GM19452 (cell line): ENCODE measurements around the gene CHMP2A.

Experiments
- ATAC-seq: cut with Tn5 transposase; IDR thresholded peaks from one replicate; pipeline ENCODE4 v1.9.1; 2021; ENCODE audit not compliant: unreplicated experiment

The CHMP2A gene

DNA sequence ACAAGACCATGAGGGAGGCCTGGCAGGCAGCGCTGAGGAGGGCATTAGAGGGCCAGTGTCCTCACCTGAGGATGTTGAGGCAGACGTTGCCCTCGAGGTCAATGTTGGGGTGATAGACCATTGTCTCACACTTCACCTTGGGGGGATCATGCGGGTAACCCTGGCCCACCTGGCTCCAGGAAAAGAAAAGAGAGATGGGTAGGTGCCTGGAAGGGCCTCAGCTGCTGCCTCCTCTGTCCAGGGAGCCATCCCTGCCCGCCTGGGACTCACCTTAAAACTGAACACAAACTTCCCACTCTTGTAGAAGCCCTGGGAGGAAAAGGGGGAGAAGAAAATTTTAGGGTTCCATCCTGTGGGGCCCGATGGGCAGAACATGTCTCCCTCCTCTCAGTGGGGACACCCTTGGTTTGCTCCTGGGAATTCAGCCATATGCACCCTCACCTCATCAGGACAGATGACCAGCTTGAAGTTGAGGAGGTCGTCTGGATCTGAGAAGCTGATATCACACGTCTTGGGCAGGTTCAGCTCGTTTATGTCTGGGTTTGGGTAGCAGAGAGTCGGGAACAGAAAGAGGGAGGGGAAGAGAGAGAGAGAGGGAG is 1.8 kb upstream of the CHMP2A start:
- no peak for ATAC-seq

DNA sequence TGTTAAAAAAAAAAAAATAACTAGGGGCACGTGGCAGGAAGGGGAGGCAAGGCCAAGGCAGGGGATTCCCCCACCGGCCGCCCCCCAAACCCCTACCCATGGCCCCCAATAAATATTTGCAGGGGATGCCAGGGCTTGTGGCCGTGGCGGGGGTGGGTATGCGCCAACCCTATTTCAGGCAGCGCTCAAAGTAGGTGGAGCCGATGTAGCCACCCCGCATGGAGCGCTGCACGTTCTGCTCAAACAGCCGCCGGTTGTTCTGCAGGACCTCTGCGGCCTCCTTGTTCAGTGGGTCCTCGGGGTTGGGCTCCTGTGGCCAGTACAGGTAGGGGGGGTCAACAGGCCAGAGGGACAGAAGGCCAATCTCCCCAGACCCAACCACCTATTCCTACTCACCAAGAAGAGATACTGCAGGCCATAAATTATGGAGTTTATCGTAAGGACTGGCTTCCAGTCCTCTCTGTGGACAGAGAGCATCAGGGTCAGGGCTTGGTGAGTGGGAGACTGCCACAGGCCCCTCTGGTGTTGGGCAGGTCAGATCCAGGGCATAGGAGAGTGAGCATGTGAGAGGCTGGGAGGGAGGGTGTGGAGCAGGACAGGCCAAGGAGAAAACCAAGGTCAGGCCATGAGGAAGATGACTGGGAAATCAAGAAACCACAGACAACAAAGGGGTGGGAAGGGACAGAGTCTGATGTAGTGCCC is 1.2 kb upstream of the CHMP2A start:
- no peak for ATAC-seq

DNA sequence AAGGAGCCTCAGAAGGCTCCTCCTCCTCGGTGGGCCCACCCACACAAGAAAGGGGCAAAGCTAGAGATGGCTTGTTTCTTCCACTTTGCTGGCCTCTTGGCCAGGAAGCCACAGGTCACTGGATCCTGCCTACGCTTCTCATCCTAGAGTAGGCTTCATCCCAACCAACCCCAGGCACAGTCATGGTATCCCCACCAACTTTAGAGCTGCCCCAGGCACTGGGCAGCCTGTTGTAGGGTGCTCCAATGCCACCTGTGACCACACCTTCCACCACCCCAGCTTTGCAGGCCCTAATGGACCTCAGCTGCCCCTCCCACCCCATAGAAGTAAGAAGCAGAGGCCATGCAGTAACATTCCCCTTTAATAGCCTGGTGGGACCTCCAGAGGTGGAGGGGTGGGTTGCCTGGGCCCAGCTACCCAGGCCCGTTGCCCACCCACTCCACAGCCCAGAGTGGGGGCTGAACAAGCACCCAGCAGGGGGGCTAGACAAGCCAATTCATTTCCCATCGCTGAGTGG is 522 bp upstream of the CHMP2A start:
- no peak for ATAC-seq

DNA sequence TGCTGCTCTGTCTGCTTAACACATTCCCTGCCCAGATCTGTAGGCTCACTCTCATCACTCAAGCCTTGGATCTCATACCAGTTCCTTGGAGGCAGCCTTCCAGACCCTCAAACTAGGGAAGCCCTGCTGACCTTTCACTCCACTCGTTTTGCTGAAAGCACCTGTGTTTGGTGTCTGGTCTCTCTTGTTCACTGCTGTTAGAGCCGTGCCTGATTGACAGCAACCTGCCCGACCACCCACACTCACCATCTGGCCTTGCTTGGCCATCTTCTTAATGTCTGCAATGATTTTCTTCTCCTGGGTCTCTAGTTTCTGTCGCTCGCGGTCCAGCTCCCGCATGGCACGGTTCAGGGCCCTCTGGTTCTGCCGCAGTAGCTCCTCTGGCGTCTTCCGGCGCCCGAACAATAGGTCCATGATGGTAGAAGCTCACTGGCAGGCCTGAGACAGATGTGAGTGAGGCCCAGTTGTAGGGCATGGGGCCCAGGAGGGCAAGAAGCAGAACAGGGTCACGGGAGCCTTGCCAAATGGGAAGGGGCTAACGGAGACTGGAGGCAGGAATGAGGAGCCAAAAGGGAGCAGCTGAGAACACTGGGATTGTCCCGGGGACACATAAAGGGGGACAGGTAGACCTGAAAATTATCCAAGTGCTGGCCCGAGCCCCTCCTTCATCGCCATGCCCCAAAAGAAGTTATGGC is 959 bp downstream of the CHMP2A start:
- ATAC-seq = no peak

DNA sequence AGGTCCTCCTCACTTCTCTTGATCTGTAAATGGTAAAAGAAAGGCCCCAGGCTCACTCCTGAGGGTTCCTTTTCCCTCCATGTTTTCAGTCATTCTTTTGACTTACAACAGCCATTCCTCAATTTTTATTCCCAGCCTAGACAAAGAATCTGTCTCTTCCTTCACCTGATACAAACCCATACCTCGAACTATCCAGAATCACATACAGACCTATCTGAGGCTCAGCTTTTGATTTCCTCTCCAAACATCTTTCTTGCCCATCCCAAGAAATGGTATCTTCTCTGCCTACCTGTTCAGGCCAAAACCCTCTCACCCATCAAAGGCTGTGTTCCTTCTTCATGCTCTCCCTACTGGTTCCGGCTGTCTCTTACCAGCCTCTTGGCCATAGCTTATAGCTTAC is 2.2 kb downstream of the CHMP2A start:
- ATAC-seq = no peak

DNA sequence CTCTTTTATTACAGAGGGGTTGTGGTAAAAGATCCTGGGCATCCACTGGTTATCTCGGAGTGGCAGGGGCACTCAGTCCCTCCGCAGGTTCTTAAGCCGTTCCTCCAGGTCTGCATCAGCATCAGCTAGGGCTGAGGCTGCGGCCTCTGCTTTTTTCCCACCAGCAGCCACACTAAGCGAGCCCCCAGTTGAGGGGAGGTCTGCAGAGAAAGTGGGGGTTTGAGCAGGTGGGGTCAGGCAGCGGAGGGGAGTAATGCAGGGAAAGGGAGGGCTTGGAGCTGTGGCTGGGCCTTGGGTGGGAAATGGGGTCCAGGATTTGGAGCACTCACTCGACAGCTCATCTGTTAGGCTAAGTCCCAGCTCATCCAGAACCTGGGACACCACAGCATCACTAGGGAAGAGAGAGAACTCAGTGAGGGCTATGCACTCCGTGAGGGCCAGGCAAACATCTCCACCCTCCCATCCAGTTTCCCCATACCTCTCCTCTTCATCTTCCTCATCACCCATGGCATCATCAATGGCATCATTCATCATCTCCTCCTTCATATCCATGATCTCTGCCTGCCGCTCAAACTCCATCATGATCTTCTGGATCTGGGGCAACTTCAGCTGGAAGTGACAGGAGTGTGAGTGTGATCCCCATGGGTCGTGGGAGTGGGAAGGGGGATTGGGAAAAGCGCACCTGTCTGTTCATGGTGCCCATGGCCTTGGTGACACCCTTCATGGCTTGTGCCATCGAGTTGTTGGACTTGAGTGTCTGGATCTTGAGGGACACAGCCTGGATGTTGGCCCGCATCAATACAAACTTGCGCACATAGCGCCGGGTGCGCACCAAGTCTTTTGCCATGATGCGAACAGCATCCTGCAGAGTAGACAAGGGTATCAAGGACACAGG is 3.1 kb downstream of the CHMP2A start:
- no peak for ATAC-seq

DNA sequence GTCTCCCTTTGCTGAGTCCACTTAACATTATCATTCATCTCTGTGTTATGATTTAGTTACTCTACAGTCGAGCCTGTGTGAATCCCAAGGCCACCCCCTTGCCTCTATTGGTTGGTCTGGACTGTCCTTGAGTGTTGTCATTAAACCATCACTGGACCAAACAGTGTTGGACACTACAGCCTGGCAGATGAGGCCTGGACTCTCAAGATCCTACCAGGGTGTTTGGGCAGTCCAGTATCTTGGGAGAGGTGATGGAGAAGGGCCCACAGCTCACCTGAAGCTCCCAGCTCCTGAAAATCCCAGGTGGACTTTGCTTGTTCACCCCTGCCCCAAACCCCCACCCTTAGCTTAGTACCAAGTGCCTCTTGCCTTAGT is 3.8 kb downstream of the CHMP2A start:
- ATAC-seq = no peak

DNA sequence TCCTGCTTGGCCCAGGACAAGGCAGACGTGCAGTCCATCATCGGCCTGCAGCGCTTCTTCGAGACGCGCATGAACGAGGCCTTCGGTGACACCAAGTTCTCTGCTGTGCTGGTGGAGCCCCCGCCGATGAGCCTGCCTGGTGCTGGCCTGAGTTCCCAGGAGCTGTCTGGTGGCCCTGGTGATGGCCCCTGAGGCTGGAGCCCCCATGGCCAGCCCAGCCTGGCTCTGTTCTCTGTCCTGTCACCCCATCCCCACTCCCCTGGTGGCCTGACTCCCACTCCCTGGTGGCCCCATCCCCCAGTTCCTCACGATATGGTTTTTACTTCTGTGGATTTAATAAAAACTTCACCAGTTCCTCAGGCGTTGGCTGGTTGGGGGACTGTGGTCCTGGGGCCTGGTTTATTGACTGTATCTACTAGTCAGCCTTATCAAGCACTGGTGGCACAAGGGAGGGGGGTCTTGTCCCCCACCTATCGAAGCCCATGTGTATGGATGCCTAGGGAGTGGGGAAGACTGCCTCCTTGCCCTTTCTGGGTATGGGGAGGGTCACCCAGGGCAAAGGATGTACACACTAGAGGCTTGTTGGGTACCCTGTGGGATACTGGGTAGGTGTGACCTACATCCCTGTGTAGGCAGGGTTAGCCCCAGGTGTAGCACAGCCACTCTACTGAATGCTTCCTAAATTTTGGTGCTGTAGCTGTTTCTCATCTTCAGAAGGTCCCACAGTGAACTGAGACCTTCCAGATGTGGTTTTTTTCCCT is 4.4 kb downstream of the CHMP2A start:
- no peak for ATAC-seq

DNA sequence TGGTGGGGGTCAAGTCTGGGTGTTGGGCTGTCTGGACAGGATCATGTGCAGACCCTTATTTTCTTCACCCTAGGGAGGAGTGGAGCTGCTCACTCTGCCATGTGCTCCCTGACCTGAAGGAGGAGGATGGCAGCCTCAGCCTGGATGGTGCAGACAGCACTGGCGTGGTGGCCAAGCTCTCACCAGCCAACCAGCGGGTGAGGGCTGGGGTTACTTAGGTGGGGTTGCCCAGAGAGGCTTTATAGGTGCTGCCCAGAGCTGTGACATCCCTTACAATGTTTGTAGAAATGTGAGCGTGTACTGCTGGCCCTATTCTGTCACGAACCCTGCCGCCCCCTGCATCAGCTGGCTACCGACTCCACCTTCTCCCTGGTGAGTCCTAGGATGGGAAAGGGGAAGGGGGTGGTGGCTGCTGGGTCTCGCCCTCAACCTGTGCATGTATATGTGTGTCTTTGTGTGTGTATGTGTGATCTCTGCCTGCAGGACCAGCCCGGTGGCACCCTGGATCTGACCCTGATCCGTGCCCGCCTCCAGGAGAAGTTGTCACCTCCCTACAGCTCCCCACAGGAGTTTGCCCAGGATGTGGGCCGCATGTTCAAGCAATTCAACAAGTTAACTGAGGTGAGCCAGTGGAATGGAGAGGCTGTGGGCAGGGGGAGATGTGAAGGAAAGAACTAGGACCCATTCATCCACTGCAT is 5.1 kb downstream of the CHMP2A start:
- ATAC-seq = no peak

DNA sequence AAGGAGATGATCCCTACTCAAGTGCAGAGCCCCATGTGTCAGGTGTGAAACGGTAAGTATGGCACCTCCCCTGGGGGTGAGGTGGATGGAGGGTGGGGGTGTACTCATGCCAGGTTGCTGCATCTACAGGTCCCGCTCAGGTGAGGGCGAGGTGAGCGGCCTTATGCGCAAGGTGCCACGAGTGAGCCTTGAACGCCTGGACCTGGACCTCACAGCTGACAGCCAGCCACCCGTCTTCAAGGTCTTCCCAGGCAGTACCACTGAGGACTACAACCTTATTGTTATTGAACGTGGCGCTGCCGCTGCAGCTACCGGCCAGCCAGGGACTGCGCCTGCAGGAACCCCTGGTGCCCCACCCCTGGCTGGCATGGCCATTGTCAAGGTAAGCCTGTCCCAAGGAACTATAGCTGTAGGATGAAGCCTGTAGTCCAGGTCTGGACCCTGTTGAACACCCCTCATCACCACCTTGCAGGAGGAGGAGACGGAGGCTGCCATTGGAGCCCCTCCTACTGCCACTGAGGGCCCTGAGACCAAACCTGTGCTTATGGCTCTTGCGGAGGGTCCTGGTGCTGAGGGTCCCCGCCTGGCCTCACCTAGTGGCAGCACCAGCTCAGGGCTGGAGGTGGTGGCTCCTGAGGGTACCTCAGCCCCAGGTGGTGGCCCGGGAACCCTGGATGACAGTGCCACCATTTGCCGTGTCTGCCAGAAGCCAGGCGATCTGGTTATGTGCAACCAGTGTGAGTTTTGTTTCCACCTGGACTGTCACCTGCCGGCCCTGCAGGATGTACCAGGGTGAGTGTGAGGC is 5.8 kb downstream of the CHMP2A start:
- no peak for ATAC-seq

DNA sequence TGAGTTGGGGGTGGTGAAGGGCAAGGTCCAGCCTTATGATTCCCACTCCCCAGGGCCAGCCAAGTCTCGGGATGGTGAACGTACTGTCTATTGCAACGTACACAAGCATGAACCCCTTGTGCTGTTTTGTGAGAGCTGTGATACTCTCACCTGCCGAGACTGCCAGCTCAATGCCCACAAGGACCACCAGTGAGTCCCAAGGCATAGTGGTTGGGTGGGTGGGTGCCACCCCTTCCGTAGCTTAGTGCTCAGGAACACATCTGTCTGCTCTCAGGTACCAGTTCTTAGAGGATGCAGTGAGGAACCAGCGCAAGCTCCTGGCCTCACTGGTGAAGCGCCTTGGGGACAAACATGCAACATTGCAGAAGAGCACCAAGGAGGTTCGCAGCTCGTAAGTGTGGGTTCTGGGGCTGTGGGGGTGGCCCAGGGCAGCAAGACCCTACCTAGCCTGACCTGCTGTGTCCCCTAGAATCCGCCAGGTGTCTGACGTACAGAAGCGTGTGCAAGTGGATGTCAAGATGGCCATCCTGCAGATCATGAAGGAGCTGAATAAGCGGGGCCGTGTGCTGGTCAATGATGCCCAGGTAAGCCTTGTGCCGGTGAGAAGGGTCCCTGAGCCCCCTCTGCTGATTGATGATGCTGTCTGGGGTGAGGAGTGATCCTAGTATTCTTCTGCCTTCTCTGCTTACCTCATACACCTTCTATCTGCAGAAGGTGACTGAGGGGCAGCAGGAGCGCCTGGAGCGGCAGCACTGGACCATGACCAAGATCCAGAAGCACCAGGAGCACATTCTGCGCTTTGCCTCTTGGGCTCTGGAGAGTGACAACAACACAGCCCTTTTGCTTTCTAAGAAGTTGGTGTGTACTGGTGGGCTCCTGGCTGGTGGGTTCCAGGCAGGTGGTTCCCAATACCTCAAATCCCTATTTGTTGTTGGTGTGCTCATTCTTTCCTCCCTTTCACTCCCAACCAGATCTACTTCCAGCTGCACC is 7.3 kb downstream of the CHMP2A start:
- ATAC-seq = no peak

DNA sequence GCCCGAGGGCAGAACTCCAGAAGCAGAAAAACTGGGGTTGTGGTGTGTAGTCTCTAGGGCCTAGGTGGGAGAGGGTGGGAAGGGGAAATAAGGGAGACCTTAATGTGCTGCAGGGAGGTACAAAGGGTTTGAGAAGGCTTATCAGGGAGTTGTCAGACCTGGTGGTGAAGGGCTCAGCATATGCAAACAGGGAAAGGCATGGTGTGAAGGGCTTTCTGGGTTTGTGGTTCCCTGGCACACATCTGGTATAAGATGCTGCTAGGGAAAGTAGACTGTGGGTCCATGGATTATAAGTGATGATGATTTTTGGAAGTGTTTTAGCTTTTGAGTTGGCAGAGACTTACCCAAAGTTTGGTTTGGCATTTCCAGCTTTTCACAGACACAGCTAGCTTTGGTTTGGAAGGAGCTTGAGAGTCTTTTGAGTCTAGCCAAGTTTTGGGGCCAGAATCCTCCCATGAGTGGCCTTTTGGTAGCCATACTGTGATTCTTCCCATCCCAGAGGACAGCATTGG is 8.8 kb downstream of the CHMP2A start:
- ATAC-seq = no peak

DNA sequence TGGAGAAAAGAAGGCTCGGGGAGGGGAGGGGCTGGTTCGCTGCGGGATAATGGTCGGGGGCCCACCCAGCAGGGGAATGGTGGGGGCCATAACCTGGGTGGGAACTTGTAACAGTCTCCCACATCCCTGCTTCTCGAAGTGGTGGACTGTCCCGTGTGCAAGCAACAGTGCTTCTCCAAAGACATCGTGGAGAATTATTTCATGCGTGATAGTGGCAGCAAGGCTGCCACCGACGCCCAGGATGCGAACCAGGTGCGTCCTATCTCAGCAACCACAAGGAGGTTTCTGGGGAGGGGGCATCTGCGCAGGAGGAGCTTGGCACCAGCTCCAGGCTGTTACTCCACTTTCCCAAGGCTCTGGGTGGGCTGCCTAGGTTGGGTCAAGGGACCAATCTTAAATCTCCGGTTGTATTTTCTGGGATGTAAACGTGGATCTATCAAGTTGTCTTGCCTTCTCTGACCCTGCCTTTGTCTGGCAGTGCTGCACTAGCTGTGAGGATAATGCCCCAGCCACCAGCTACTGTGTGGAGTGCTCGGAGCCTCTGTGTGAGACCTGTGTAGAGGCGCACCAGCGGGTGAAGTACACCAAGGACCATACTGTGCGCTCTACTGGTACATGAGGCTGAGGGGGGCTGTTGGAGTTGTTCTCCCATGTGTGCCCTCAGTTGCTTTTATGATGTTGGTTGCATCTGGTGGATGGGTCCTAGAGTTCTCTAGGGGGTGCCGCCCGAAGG is 9.5 kb downstream of the CHMP2A start:
- no peak for ATAC-seq

DNA sequence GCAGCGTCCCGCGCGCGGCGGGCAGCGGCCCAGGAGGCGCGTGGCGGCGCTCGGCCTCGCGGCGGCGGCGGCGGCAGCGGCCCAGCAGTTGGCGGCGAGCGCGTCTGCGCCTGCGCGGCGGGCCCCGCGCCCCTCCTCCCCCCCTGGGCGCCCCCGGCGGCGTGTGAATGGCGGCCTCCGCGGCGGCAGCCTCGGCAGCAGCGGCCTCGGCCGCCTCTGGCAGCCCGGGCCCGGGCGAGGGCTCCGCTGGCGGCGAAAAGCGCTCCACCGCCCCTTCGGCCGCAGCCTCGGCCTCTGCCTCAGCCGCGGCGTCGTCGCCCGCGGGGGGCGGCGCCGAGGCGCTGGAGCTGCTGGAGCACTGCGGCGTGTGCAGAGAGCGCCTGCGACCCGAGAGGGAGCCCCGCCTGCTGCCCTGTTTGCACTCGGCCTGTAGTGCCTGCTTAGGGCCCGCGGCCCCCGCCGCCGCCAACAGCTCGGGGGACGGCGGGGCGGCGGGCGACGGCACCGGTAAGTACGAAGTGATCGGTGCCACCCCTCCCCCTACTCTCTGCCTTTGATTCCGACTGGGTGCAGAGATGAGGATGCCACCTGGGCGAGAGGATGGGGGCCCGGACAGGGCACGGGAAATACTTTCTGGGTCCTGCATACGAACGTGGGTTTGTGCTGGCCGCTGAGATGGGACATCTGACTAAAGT is 10.2 kb downstream of the CHMP2A start:
- ATAC-seq = peak; percentile 47

DNA sequence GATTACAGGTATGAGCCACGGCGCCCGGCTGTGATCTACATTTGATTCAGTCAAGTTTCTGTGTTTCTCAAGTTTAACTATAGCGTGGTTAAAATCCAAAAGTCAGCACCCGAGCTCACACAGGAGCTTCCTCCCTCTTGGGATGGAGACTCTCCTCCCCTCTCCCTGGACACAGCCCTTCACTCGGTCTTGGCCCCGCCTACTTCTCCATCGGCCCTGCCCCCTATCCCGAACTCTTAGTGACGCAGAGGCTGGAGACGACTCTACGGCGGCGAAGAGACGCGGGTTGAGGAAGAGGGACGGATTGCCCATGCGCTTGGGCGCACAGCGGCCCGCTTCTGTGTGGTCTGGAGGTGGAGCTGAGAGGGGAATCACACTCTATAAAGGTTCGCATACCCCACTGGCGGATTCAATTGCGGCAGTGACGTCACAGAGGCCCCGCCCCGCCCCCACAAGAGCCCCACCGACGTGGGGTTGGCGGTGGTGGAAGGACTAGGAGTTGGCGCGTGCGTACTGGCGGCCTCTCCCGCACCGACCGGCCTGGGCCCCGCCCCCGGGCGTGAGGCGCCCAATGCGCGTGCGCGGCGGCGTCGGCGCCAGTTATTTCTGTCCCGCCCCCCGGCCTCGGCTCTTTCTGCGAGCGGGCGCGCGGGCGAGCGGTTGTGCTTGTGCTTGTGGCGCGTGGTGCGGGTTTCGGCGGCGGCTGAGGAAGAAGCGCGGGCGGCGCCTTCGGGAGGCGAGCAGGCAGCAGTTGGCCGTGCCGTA is 10.9 kb downstream of the CHMP2A start, which contains the start of gene TRIM28:
TSS of gene TRIM28 (plus strand) at position 239 of the 765 bp plus-strand sequence. CDS start 694 bp downstream, outside the sequence.
- peak; percentile 75 for ATAC-seq
